Liver (tissue), 9 donors: Measurements from ENCODE around the gene KIF26B. TPM values are rescaled to one million over a fixed set of nuclear protein-coding genes. Genes with fewer than 3 reads are reported as not detected.

Source experiments
- DNase-seq: peaks from one replicate; pipeline ENCODE4 v3.0.0-alpha.2; 2017; ENCODE audit warnings: low spot score
- H3K27ac ChIP-seq, 2 donors: one replicate each; pipeline ENCODE4 v1.7.0; 2013; ENCODE audit warnings: inconsistent platforms in 2 of 2, low read length in 2 of 2, control low read depth in 1 of 2, low read depth in 1 of 2, mild to moderate bottlenecking in 1 of 2
- H3K27me3 ChIP-seq, 4 donors: one replicate each; pipeline versions ENCODE4 v1.6.1 to v1.7.0; 2013; ENCODE audit warnings: low read length in 3 of 4, inconsistent platforms in 1 of 4, mild to moderate bottlenecking in 1 of 4, moderate library complexity in 1 of 4; ENCODE audit not compliant: control insufficient read depth in 4 of 4, insufficient read depth in 4 of 4
- H3K36me3 ChIP-seq, 4 donors: one replicate each; pipeline versions ENCODE4 v1.6.1 to v1.7.0; 2013; ENCODE audit warnings: low read length in 3 of 4, mild to moderate bottlenecking in 3 of 4, low read depth in 1 of 4, moderate library complexity in 1 of 4; ENCODE audit not compliant: control insufficient read depth in 4 of 4, insufficient read depth in 3 of 4
- H3K4me1 ChIP-seq, 4 donors: one replicate each; pipeline versions ENCODE4 v1.6.1 to v1.7.0; 2013; ENCODE audit warnings: low read length in 3 of 4, mild to moderate bottlenecking in 3 of 4, moderate library complexity in 1 of 4; ENCODE audit not compliant: control insufficient read depth in 4 of 4, insufficient read depth in 4 of 4
- H3K4me3 ChIP-seq, 3 donors: one replicate each; pipeline versions ENCODE4 v1.6.1 to v1.7.0; 2013; ENCODE audit warnings: low read length in 3 of 3, control low read depth in 1 of 3, low read depth in 1 of 3, mild to moderate bottlenecking in 1 of 3
- H3K9ac ChIP-seq, 2 donors: one replicate each; pipeline ENCODE4 v1.7.0; 2013; ENCODE audit warnings: low read length in 2 of 2, mild to moderate bottlenecking in 2 of 2, moderate library complexity in 2 of 2, control low read depth in 1 of 2, low read depth in 1 of 2
- H3K9me3 ChIP-seq, 4 donors: one replicate each; pipeline versions ENCODE4 v1.6.1 to v1.7.0; 2013; ENCODE audit warnings: low read length in 3 of 4; ENCODE audit not compliant: control insufficient read depth in 4 of 4
- CTCF ChIP-seq: fragments of 150-350 bp; IDR thresholded peaks from 2 replicates; pipeline ENCODE4 v1.5.1; 2017; ENCODE audit warnings: improper control_type of control experiment, low read depth, low read length; ENCODE audit not compliant: missing input control
- EGR1 ChIP-seq, 2 donors: IDR thresholded peaks; 2 replicates each; pipeline ENCODE4 v1.6.1; 2016 to 2018; ENCODE audit warnings: antibody characterized with exemption in 2 of 2, low read depth in 2 of 2
- FOXA1 ChIP-seq: IDR thresholded peaks from 2 replicates; pipeline ENCODE4 v1.6.1; 2016; ENCODE audit warnings: antibody characterized with exemption
- FOXA2 ChIP-seq: IDR thresholded peaks from 2 replicates; pipeline ENCODE4 v1.6.1; 2016; ENCODE audit warnings: antibody characterized with exemption
- GABPA ChIP-seq, 2 donors: IDR thresholded peaks in 1 of 2; conservative IDR thresholded peaks in 1 of 2; 2 replicates each; pipeline ENCODE4 v1.6.1; 2016; ENCODE audit warnings: antibody characterized with exemption in 2 of 2, mild to moderate bottlenecking in 1 of 2, moderate library complexity in 1 of 2
- HNF4A ChIP-seq, 2 donors: conservative IDR thresholded peaks; 2 replicates each; pipeline ENCODE4 v1.6.1; 2016; ENCODE audit warnings: antibody characterized with exemption in 2 of 2, mild to moderate bottlenecking in 2 of 2
- HNF4G ChIP-seq: IDR thresholded peaks from 2 replicates; pipeline ENCODE4 v1.6.1; 2016; ENCODE audit warnings: antibody characterized with exemption
- JUND ChIP-seq, 2 donors: IDR thresholded peaks; 2 replicates each; pipeline ENCODE4 v1.6.1; 2016; ENCODE audit warnings: antibody characterized with exemption in 2 of 2
- NR2F2 ChIP-seq: IDR thresholded peaks from 2 replicates; pipeline ENCODE4 v1.6.1; 2016; ENCODE audit warnings: antibody characterized with exemption
- RAD21 ChIP-seq, 2 donors: IDR thresholded peaks; 2 replicates each; pipeline ENCODE4 v1.6.1; 2016; ENCODE audit warnings: antibody characterized with exemption in 2 of 2, mild to moderate bottlenecking in 2 of 2
- RXRA ChIP-seq, 2 donors: IDR thresholded peaks; 2 replicates each; pipeline ENCODE4 v1.6.1; 2017 to 2018; ENCODE audit warnings: antibody characterized with exemption in 2 of 2, mild to moderate bottlenecking in 1 of 2
- SP1 ChIP-seq: IDR thresholded peaks from 2 replicates; pipeline ENCODE4 v1.6.1; 2018; ENCODE audit warnings: antibody characterized with exemption, mild to moderate bottlenecking
- TAF1 ChIP-seq: conservative IDR thresholded peaks from 2 replicates; pipeline ENCODE4 v1.6.1; 2016; ENCODE audit warnings: antibody characterized with exemption, mild to moderate bottlenecking
- YY1 ChIP-seq: IDR thresholded peaks from 2 replicates; pipeline ENCODE4 v1.6.1; 2016; ENCODE audit warnings: antibody characterized with exemption, mild to moderate bottlenecking
- ZBTB33 ChIP-seq: IDR thresholded peaks from 2 replicates; pipeline ENCODE4 v1.6.1; 2016; ENCODE audit warnings: antibody characterized with exemption
- WGBS: extraction: QIAGEN DNeasy Blood & Tissue Kit; methylation state at CpG from one replicate; pipeline ENCODE4 v1.1.7; 2013; 5-methylcytosine and 5-hydroxymethylcytosine counted together
- polyA plus RNA-seq, 2 donors: library from polyadenylated mRNA; stranded (reverse) in 1 of 2; unstranded in 1 of 2; fragments of 200-250 nt in 1 of 2; fragments of >200 nt in 1 of 2; fragmentation: Nextera tagmentation in 1 of 2; extraction: Ambion mirVana in 1 of 2; gene quantifications; one replicate each; pipeline versions ENCODE4 v1.2.1 to v1.2.3, GENCODE V29; 2013 to 2015
- total RNA-seq, 2 donors: library from RNA; depleted of rRNA; stranded (reverse); fragments of >200 nt; gene quantifications; one replicate each; pipeline ENCODE4 v1.2.3, GENCODE V29; 2014
- TF ChIP-seq, protein P1 (sequence below): IDR thresholded peaks from 2 replicates; pipeline ENCODE4 v1.6.1; 2016; ENCODE audit warnings: antibody characterized with exemption
- donor health status: healthy.
- donor health status: healthy.
- donor health status: healthy.
- donor health status: healthy.
- donor health status: healthy.

The KIF26B gene
- total and polyA plus RNA-seq, 4 donors = 0.10 to 1.7 (median 0.34) TPM

GRCh38 chr1:245241526-245242130, 86.8 kb downstream of the KIF26B start (continued):
- no peak for TF ChIP-seq HNF4G
- TF ChIP-seq, protein P1, sequence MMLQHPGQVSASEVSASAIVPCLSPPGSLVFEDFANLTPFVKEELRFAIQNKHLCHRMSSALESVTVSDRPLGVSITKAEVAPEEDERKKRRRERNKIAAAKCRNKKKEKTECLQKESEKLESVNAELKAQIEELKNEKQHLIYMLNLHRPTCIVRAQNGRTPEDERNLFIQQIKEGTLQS = no peak
- TF ChIP-seq ZBTB33 = no peak
- TF ChIP-seq HNF4A (conservative IDR thresholded peaks at IDR 0.05) = no peak
- TF ChIP-seq FOXA2 = no peak
- TF ChIP-seq YY1 = no peak
- no peak for TF ChIP-seq NR2F2
- TF ChIP-seq TAF1 = no peak
- no peak for TF ChIP-seq SP1
- no peak for TF ChIP-seq RAD21 (IDR thresholded peaks at IDR 0.05)

DNA sequence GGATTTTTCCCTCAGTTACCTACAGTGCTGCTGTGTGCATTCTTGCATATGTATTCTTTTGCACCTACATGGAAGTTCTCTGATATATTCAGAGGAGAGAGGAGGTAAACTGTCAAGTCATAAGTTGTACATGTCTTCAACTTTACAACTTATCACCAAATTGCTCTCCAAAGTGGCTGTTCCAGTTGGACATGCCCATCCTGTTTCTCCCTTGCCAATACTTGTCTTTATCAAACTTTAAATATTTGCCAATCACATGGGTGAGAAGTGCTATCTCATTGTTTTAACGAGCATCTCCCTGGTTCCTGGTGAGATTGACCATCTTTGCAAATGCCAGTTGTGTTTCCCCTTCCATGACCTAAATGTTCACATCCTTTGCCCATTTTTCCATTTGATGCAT, 88.2 kb downstream of the KIF26B start:
- Histone ChIP-seq H3K4me1 (no peaks in the 10 kb centered on the region), H3K27me3 (no peaks in the 10 kb centered on the region), H3K4me3 (no peak overlapping the region), H3K27ac (no peak overlapping the region), H3K9me3 (no peaks in the 10 kb centered on the region), H3K36me3 (no peaks in the 10 kb centered on the region), H3K9ac (no peak overlapping the region)
- no peak for DNase-seq
- WGBS = 34% methylated on average over 1 of the region's 1 CpG
- TF ChIP-seq FOXA1 = no peak
- no peak for TF ChIP-seq GABPA (IDR thresholded peaks at IDR 0.05 in 1 of 2, conservative IDR thresholded peaks at IDR 0.05 in 1 of 2)
- TF ChIP-seq EGR1 (IDR thresholded peaks at IDR 0.05; ENCODE audit: low read depth in 2 of 2) = no peak
- TF ChIP-seq RXRA (IDR thresholded peaks at IDR 0.05) = no peak
- no peak for TF ChIP-seq CTCF

DNA sequence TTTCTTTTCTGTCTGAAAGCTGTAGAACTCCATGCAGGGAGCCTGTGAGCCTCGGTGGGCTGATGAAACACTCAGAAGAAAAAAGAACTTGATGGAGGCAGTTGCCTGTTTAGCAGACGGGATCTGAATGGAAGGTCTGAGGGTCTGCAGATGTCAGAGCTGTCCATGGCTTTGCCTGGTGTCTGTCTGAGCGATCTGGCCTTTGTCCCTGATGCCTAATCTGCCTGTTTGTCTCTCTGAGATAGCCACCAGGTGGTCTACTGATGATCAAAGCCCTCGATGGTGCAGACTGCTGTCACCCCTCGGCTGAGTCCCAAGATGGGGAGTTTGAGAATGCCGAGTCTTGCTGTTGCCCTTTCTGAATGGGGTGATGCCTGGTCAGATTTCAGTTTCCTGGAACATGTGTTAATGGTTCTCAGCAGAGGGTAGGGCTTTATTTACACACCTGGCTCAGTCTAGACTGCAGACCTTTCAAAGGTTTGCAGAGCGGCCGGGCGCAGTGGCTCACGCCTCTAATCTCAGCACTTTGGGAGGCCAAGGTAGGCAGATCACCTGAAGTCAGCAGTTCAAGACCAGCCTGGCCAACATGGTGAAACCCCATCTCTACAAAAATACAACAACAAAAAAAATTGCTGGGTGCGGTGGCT, 90.4 kb downstream of the KIF26B start:
- WGBS = 52% methylated on average over 11 of the region's 11 CpGs
- no peak overlapping the region for H3K4me3 ChIP-seq
- H3K9me3 ChIP-seq = no peaks in the 10 kb centered on the region
- no peak overlapping the region for H3K9ac ChIP-seq
- no peak for TF ChIP-seq JUND (IDR thresholded peaks at IDR 0.05)
- no peak for TF ChIP-seq GABPA (IDR thresholded peaks at IDR 0.05 in 1 of 2, conservative IDR thresholded peaks at IDR 0.05 in 1 of 2)
- H3K4me1 ChIP-seq = no peaks in the 10 kb centered on the region
- DNase-seq = no peak
- no peaks in the 10 kb centered on the region for H3K27me3 ChIP-seq
- no peak overlapping the region for H3K27ac ChIP-seq
- H3K36me3 ChIP-seq = no peaks in the 10 kb centered on the region
